Endometrium (tissue), 2 donors: Measurements from ENCODE around the gene LTB4R.

Experiments
- FAIRE-seq: peaks from 2 replicates; lab custom pipeline; 2012; peaks lifted over from hg19 to GRCh38; lab: Jason Lieb, UNC
- donor health status: control.
- donor health status: control.

LTB4R gene, protein sequence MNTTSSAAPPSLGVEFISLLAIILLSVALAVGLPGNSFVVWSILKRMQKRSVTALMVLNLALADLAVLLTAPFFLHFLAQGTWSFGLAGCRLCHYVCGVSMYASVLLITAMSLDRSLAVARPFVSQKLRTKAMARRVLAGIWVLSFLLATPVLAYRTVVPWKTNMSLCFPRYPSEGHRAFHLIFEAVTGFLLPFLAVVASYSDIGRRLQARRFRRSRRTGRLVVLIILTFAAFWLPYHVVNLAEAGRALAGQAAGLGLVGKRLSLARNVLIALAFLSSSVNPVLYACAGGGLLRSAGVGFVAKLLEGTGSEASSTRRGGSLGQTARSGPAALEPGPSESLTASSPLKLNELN

GRCh38 chr14:24310646-24311604 lies at the start of gene LTB4R:
Gene LTB4R, plus strand, starts transcription at chr14:24311502. Its CDS starts 4,150 bp downstream, at chr14:24315652.
- FAIRE-seq = no peak

GRCh38 chr14:24261969-24262327 lies 49.4 kb upstream of the LTB4R start:
- no peak for FAIRE-seq

DNA sequence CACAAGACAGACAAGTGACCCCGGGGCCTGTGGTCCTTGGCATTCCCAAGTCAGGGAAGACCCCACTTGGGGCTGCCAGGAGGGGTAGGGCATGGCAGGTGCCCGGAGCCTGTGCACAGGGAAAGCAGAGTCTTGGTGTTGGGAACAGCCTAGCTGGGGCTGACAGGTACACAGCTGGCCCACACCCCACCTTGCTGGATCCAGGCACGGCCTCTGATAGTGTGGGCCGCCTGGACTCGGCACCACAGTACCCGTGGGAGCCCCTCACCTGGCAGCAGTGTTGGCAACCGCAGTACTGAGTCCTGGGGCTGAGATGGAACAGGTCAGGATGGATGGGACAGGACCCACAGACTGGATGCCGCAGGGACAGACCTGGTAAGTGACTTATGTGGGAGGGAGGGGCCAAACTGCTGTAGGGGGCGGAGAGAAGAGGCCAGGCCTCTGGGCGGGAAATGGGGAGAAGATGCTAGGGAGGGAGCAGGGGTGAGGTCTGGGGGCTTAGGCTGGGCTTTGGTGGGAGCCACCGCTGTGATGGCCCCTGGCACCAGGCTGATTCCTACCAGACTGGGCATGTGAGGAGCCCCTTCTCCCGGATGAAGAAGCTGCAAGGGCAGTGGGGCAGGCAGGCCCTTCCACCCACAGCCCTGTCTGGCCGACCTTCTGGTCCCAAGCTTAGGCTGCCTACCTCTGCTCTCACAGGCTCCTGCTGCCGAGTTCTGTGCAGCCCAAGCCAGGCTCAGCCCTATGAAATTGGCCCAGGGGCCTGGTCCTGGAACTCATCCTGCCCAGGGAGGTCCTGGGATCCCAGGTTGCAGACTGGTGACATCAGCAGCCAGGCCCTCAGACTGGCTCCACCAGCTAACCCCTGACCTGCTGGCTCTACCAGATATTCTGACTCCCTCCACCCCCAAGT lies 48.2 kb upstream of the LTB4R start, which contains the start of gene TGM1:
TSS of gene TGM1 (minus strand) at position 357 of the 913 bp plus-strand sequence. CDS start 825 bp downstream, outside the sequence.
- no peak for FAIRE-seq

GRCh38 chr14:24263848-24264247 lies 47.5 kb upstream of the LTB4R start:
- no peak for FAIRE-seq

DNA sequence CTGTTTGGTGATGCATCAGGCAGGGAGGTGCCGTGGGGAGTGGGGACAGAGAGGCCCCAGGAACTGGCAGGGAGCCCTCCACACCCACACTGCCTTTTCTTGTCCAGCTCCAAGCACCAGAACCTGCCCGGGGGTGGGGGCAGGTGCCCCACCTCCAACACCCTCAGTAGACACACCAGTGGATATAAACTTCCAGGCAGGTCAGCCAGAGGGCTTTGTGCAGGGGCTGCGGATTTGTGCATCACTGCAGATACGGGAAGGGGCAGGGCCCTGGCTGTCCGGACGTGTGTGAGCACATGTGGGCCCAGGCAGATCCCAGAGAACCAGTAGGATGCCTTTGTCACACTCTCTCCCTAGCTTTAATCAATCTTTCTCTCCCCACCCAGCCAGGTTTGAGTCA lies 47.0 kb upstream of the LTB4R start:
- no peak for FAIRE-seq

DNA sequence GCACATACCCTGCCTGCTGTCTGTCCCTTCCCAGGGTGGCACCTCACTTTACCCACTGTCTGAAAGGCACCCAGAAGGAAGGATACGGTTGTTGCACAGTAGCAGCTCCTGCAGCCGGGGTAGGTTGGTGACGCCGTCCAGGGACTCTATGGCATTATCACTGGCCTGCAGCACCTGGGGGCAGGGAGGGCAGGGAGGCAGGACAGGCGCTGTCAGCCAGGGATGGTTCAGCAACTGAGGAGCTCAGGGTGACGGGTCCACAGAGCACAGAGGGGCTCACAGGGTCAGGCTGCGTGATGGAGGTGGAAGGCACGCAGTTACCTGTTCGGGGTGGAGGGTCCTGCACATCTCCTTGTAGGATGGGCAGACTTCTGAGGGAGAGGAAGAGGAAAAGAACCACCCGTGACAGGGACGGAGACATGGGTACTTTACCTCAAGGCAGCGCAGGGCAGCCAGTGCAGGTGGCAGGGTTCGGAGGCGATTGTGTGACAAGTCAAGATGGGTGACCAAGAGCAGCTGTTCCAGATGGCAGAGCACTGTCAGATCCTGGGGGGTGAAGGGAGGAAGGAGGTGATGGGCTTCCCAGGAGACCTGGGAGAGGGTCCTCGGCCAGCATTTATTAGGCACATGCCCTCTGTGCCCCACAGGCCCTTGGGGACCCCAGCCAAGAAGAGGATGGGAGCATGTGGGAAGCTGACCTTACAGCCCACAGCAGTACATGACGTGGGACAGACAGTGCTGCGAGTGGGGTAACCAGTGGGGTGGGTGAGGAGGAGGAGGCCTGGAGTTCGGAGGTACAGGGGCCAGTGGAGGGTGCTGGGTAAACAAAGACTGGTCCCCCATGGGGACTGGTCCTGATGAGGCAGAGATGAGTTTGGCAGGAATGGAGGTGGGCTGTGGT lies 44.7 kb upstream of the LTB4R start:
- no peak for FAIRE-seq

GRCh38 chr14:24267516-24267915 lies 43.8 kb upstream of the LTB4R start:
- no peak for FAIRE-seq

GRCh38 chr14:24268225-24268624 lies 43.1 kb upstream of the LTB4R start:
- no peak for FAIRE-seq

GRCh38 chr14:24269368-24269767 lies 41.9 kb upstream of the LTB4R start:
- no peak for FAIRE-seq

DNA sequence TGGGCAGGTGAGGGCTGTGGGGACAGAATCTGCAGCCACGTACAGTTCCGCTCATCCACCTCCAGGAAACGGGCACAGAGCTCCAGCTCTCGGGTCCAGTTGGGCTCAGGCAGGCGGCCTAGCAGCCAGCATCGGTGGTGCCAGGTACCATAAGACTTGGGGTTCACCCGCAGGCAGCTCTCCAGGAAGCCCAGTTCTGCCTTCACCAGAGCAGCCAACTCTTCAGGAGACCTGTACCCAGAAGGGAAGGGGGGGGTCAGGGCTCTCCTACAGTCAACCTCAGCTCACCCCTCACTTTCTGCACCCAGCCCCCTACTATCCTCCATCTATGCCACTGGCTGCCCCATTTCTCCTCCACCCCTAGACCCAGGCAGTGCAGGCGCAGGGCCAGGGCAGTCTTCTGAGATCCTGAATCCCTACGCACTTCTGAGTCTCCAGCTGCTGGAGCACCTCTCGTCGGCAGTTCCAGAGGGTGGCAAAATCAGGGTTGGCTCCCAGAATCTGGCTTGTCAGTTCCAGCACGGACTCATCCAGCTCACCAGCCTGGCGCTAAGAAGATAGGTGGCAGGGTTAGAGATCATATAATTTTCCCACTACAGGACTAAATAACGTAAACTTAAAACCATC lies 41.3 kb upstream of the LTB4R start:
- FAIRE-seq = no peak

DNA sequence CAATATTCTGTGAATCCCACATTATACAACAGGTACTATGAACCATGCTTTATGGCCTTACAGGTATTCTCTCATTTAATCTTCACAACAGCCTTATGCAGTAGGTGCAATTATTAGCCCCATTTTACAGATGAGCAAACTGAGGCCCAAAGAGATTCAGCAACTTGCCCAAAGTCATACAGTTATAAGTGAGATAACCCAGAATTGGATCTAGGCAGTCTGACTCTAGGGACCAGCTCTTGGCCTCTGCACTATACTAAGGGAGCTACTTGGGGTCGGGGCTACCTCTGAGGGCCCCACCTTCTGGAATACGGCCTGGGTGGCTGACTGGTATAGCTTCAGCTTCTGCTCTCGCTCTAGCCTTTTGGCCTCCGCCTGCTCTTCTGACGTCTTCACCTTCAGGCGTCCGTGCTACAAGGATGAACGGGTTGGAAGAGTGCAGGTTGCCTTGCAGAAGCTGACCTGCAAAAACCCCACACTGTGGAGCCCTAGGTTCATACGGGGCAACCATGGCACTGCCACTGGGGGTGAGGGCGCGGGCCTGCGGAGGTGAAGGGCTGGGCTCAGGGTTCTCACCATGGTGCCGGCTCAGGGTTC lies 40.7 kb upstream of the LTB4R start:
- no peak for FAIRE-seq

DNA sequence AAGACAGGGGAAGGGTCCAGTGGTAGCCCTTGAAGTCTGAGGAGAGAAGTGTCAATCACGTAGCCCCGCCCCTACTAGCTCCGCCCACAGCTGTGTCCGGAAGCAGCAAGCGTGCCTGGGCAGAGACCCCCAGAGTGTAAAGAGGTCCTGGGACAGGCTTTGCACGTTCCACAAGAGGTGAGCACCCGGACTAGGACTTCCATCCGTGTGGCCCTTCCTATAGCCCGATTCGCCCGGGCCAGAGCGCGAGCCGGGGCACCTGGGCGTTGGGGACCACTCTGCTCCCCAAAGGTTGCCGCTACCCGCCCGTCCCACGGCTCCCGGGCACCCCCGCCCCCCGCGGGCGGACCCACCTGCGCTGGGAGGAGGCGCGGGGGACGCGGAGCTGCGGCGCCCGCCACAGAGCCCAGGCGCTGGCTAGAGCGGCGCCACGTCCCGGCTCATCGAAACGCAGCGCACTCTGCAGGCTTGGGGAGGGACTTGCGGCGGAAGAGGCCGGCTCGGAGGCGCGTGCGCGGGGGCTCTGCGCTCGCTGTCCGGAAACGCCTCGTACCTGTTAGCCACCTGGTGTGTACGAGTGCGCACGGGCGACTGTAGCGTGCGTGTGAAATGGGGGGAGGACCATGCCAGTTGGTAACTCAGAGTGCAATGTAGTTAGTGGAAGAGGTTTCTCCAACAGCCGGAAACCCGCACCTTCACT lies 40.0 kb upstream of the LTB4R start, which contains the start of gene RABGGTA:
TSS of gene RABGGTA (minus strand) at position 464 of the 700 bp plus-strand sequence. CDS start 482 bp downstream, outside the sequence.
- FAIRE-seq = no peak

- FAIRE-seq = no peak
Observed at GRCh38 chr14:24271834-24272263, 39.5 kb upstream of the LTB4R start.

- no peak for FAIRE-seq
Observed at GRCh38 chr14:24272467-24272866, 38.8 kb upstream of the LTB4R start.

GRCh38 chr14:24273422-24273998 lies 37.8 kb upstream of the LTB4R start:
- no peak for FAIRE-seq

GRCh38 chr14:24274101-24274543 lies 37.2 kb upstream of the LTB4R start:
- no peak for FAIRE-seq

DNA sequence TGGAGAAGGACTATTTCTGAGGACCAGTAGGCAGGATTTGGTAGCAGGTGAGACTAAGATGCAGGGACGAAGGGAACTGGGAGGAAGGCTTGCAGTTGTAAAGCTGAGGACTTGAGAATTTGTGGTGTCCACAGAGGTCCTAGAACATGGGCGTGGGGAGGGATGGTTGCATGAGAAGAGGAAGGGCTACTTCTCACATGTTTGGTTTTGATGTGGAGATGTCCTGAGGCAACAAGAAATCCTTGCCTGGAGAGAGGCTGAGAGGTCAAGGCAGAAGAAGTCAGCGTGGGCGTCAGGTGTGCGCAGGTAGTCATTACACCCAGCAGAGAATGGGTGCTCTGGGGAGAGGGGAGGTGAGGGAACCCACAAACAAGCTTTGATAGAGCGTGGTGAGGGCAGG lies 34.2 kb upstream of the LTB4R start:
- FAIRE-seq = no peak

DNA sequence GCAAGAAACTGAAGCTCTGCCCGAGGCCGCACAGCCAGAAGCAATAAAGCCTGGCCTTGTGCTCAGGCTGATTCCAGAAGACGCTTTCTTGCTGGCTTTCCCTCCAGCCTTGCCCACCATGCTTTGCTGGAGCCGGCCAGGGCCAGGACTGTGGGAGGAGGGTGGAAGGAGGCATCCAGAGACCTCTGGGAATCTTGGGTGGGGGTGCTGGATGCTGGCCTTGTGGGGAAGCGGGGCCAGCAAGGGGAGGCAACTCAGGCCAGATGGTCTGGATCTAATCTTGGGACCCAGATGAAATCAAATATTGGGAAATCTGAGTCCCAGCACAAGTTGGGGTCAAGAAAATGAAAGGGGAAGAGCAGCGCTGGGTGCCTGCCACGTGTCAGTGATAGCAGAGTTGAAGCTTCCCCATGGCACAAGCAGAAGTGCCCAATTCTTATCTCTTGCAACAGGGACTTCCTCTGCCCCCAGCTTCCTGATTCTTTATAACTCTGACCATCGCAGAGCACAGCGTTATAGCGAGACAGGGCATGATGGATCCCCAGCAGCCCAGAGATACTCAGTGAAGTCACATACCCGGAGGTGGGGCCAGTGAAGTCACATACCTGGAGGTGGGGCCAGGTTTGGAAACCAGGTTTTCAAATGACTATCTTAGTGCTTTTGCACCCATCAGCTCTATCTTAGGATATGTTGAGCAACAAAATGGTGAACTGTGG lies 33.5 kb upstream of the LTB4R start:
- FAIRE-seq = no peak
